IMR-90 (cell line): ENCODE measurements around the gene CYP1A2. TPM values are rescaled to one million over a fixed set of nuclear protein-coding genes. Genes with fewer than 3 reads are reported as not detected.

Experiments used
- ATAC-seq: fragments of 200-7000 bp; cut with Tn5 transposase; 2 replicates; pipeline ENCODE4 v1.9.1; 2020; ENCODE audit warnings: low read depth, mild to moderate bottlenecking, moderate library complexity
- BruUV-seq: library from RNA; stranded (reverse); fragments of 400-500 nt; replicated peaks from 2 replicates; lab custom pipeline; 2021; lab: Mats Ljungman, UMichigan
- CTCF ChIA-PET: fragments of 300-600 bp; formaldehyde crosslinking; extraction: SDS; loops from one replicate; lab custom pipeline; 2021; ENCODE audit warnings: antibody characterized with exemption; lab: Yijun Ruan, JAX
- POLR2A ChIA-PET: fragments of 300-600 bp; sonication (Branson Sonifier 250); formaldehyde crosslinking; loops from one replicate; lab custom pipeline; 2022; ENCODE audit warnings: antibody characterized with exemption; ENCODE audit not compliant: unreplicated experiment; lab: Charles Lee
- DNase-seq: peaks from one replicate; pipeline ENCODE4 v3.0.0; 2013
- H2AFZ ChIP-seq: replicated peaks from 2 replicates; pipeline ENCODE3; 2013; ENCODE audit warnings: low read length, mild to moderate bottlenecking; ENCODE audit not compliant: poor library complexity
- H2AK5ac ChIP-seq: 2 replicates; pipeline ENCODE4 v1.6.1; 2013; ENCODE audit warnings: low read depth, low read length, inconsistent platforms
- H2AK9ac ChIP-seq: replicated peaks from 2 replicates; pipeline ENCODE3; 2013; ENCODE audit warnings: mild to moderate bottlenecking, low read depth, low read length, moderate library complexity; ENCODE audit not compliant: poor library complexity
- H2BK120ac ChIP-seq: 2 replicates; pipeline ENCODE4 v1.6.1; 2013; ENCODE audit warnings: low read depth, low read length, inconsistent platforms
- H2BK15ac ChIP-seq: 3 replicates; pipeline ENCODE4 v1.6.1; 2013; ENCODE audit warnings: low read depth, low read length, inconsistent platforms
- H2BK20ac ChIP-seq: 2 replicates; pipeline ENCODE4 v1.6.1; 2013; ENCODE audit warnings: low read depth, mild to moderate bottlenecking, inconsistent platforms, low read length, moderate library complexity
- H2BK5ac ChIP-seq: 2 replicates; pipeline ENCODE4 v1.6.1; 2013; ENCODE audit warnings: mild to moderate bottlenecking, low read depth, low read length, inconsistent platforms; ENCODE audit not compliant: poor library complexity, severe bottlenecking
- H3K14ac ChIP-seq: replicated peaks from 2 replicates; pipeline ENCODE4 v1.6.1; 2013; ENCODE audit warnings: low read depth, low read length, inconsistent platforms
- H3K18ac ChIP-seq: 2 replicates; pipeline ENCODE4 v1.6.1; 2013; ENCODE audit warnings: low read depth, low read length, control low read depth
- H3K23ac ChIP-seq: 2 replicates; pipeline ENCODE4 v1.6.1; 2013; ENCODE audit warnings: low read depth, low read length, inconsistent platforms
- H3K27ac ChIP-seq: 2 replicates; pipeline ENCODE4 v1.5.1; 2013; ENCODE audit warnings: mild to moderate bottlenecking, control low read depth, low read length; ENCODE audit not compliant: insufficient read depth
- H3K27me3 ChIP-seq: 2 replicates; pipeline ENCODE4 v1.6.1; 2013; ENCODE audit warnings: low read length; ENCODE audit not compliant: control insufficient read depth, insufficient read depth
- H3K36me3 ChIP-seq: 2 replicates; pipeline ENCODE4 v1.6.1; 2013; ENCODE audit warnings: low read length, mixed read lengths; ENCODE audit not compliant: control insufficient read depth, insufficient read depth
- H3K4ac ChIP-seq: 2 replicates; pipeline ENCODE4 v1.6.1; 2013; ENCODE audit warnings: low read depth, low read length, inconsistent platforms
- H3K4me1 ChIP-seq: 2 replicates; pipeline ENCODE4 v1.6.1; 2013; ENCODE audit warnings: low read length, mixed read lengths; ENCODE audit not compliant: control insufficient read depth, insufficient read depth
- H3K4me2 ChIP-seq: 2 replicates; pipeline ENCODE4 v1.6.1; 2013; ENCODE audit warnings: low read depth, mild to moderate bottlenecking, control low read depth, low read length, moderate library complexity
- H3K4me3 ChIP-seq: 2 replicates; pipeline ENCODE4 v1.5.1; 2013; ENCODE audit warnings: low read depth, mild to moderate bottlenecking, control low read depth, low read length, moderate library complexity; ENCODE audit not compliant: insufficient read depth
- H3K56ac ChIP-seq: 2 replicates; pipeline ENCODE4 v1.6.1; 2013; ENCODE audit warnings: low read length, inconsistent platforms; ENCODE audit not compliant: insufficient read depth; ENCODE audit errors: extremely low read depth
- H3K79me1 ChIP-seq, 2 experiments: 2 replicates each; pipeline ENCODE4 v1.6.1; 2013; ENCODE audit warnings: low read length in 2 of 2, inconsistent platforms in 1 of 2, low read depth in 1 of 2
- H3K9ac ChIP-seq: 2 replicates; pipeline ENCODE4 v1.6.1; 2013; ENCODE audit warnings: low read depth, low read length, control low read depth
- H3K9me1 ChIP-seq: 2 replicates; pipeline ENCODE4 v1.6.1; 2013; ENCODE audit warnings: low read length, inconsistent platforms; ENCODE audit not compliant: insufficient read depth
- H3K9me3 ChIP-seq: 2 replicates; pipeline ENCODE4 v1.6.1; 2013; ENCODE audit warnings: low read length; ENCODE audit not compliant: control insufficient read depth, insufficient read depth
- H4K20me1 ChIP-seq: 2 replicates; pipeline ENCODE4 v1.6.1; 2013; ENCODE audit warnings: low read length, inconsistent platforms; ENCODE audit not compliant: insufficient read depth
- H4K5ac ChIP-seq: 2 replicates; pipeline ENCODE4 v1.6.1; 2013; ENCODE audit warnings: mild to moderate bottlenecking, low read depth, low read length, control low read depth
- H4K8ac ChIP-seq, 2 experiments: 2 replicates each; pipeline ENCODE4 v1.6.1; 2013; ENCODE audit warnings: low read depth in 2 of 2, low read length in 2 of 2, control low read depth in 1 of 2, inconsistent platforms in 1 of 2
- H4K91ac ChIP-seq: 2 replicates; pipeline ENCODE4 v1.6.1; 2013; ENCODE audit warnings: low read depth, low read length, inconsistent platforms; ENCODE audit not compliant: insufficient read depth
- BHLHE40 ChIP-seq: fragments of 150-350 bp; IDR thresholded peaks from 2 replicates; pipeline ENCODE4 v1.6.1; 2016; ENCODE audit warnings: mild to moderate bottlenecking, low read depth, low read length
- CEBPB ChIP-seq: IDR thresholded peaks from 2 replicates; pipeline ENCODE4 v1.6.1; 2012; ENCODE audit warnings: low read depth, low read length, improper control_type of control experiment
- CHD1 ChIP-seq: IDR thresholded peaks from 2 replicates; pipeline ENCODE4 v1.6.1; 2012; ENCODE audit warnings: low read depth, low read length, improper control_type of control experiment
- FOS ChIP-seq: fragments of 150-350 bp; IDR thresholded peaks from 2 replicates; pipeline ENCODE4 v1.6.1; 2016; ENCODE audit warnings: low read depth, low read length
- MAZ ChIP-seq: IDR thresholded peaks from 2 replicates; pipeline ENCODE4 v1.6.1; 2012; ENCODE audit warnings: low read depth, mild to moderate bottlenecking, low read length, improper control_type of control experiment, moderate library complexity, borderline replicate concordance
- MXI1 ChIP-seq: IDR thresholded peaks from 2 replicates; pipeline ENCODE4 v1.6.1; 2012; ENCODE audit warnings: low read depth, mild to moderate bottlenecking, low read length, moderate library complexity, borderline replicate concordance
- POLR2A ChIP-seq: IDR thresholded peaks from 2 replicates; pipeline ENCODE4 v1.6.1; 2012; ENCODE audit warnings: mild to moderate bottlenecking, low read depth, low read length
- RAD21 ChIP-seq: IDR thresholded peaks from 2 replicates; pipeline ENCODE4 v1.6.1; 2012; ENCODE audit warnings: low read length, improper control_type of control experiment
- RCOR1 ChIP-seq: IDR thresholded peaks from 2 replicates; pipeline ENCODE4 v1.6.1; 2012; ENCODE audit warnings: mild to moderate bottlenecking, low read length, improper control_type of control experiment; ENCODE audit not compliant: insufficient replicate concordance
- RFX5 ChIP-seq: IDR thresholded peaks from 2 replicates; pipeline ENCODE4 v1.8.0; 2012; ENCODE audit warnings: low read depth, mild to moderate bottlenecking, low read length, moderate library complexity
- WGBS, 2 experiments: methylation state at CpG; one replicate each; pipeline versions ENCODE4 v1.1.5 to v1.1.7; 2013; ENCODE audit warnings: missing lambda C conversion rate in 2 of 2; ENCODE audit not compliant: insufficient read length in 1 of 2; ENCODE audit errors: extremely low coverage in 2 of 2; 5-methylcytosine and 5-hydroxymethylcytosine counted together
- dilution Hi-C: fragments of 300-500 bp; cut with HindIII; formaldehyde crosslinking; loops from one replicate; pipeline ENCODE4 v1.14.3; 2018; ENCODE audit warnings: low sequenced_read_pairs; ENCODE audit not compliant: unreplicated experiment
- in situ Hi-C: fragments of 300-500 bp; cut with MboI; formaldehyde crosslinking; loops from 3 replicates; pipeline ENCODE4 v1.14.3; 2019; ENCODE audit warnings: low sequenced_read_pairs, inconsistent platforms, mixed read lengths
- intact Hi-C: fragments of 100-400 bp; cut with micrococcal nuclease; formaldehyde crosslinking; loops from 2 replicates; pipeline ENCODE4 v1.10.0; 2022
- polyA plus RNA-seq, 3 experiments: library from polyadenylated mRNA; depleted of rRNA; stranded (reverse); fragments of >200 nt; gene quantifications; 2 replicates each; pipeline ENCODE4 v1.2.3, GENCODE V29; 2012; ENCODE audit warnings: low replicate concordance in 1 of 3
- total RNA-seq: library from RNA; depleted of rRNA; stranded (reverse); fragments of >200 nt; gene quantifications from 2 replicates; pipeline ENCODE4 v1.2.3, GENCODE V29; 2012
- TF ChIP-seq, protein P1 (sequence below): fragments of 150-350 bp; IDR thresholded peaks from 2 replicates; pipeline ENCODE4 v1.6.1; 2016; ENCODE audit warnings: low read depth, mild to moderate bottlenecking, low read length, moderate library complexity, borderline replicate concordance
- TF ChIP-seq, protein P2 (sequence below): conservative IDR thresholded peaks from 2 replicates; pipeline ENCODE4 v1.5.1; 2012; ENCODE audit warnings: mild to moderate bottlenecking, low read depth, low read length, improper control_type of control experiment

The CYP1A2 gene
- total and polyA plus RNA-seq, 2 of the 4 experiments (the other 2 are of a cell fraction), result not detected

DNA sequence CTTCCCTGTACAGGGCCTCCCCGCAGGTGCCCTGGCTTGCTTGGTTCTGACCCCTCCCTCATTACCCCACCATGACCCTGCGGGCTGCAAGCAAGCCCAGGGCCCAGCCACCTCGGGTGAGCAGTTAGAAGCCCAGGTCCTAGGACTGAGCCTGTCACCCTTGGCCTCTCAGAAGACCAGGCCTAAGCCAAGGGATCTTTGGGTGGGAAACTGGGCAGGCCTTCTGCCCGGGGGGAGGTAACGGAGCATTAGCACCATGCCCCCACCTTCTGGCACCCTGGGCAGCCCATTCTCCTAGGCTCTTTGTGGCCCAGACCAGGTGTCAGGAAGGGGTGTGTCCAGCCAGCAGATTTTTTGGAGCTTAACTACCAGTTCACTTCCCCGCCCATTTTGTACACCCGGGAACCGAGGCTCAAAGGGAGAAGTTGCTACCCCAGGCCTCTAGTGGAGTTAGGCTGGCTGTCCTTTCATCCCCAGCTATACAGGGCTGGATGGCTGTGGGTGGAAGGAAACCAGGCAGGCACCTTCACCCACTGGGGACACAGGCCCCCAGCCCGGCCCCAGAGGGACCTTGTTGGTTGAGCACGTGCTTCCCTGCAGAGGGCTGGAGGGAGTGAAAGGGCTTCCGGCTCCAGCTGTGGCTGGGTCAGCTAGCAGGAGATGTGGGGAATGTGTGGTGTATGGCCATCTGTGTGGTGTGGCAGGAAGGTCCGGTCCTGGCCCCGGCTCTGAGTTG, 34.6 kb downstream of the CYP1A2 start:
- H3K18ac ChIP-seq, result no peak overlapping the region
- H2AFZ ChIP-seq, result peak overlapping the region; percentile 86
- peak overlapping the region; percentile 57 for H3K27ac ChIP-seq
- peak overlapping the region; percentile 97 for H2AK9ac ChIP-seq
- peaks cover 21% of the 10 kb centered on the region for H3K9me1 ChIP-seq
- intact Hi-C loops, result no loop called here
- CTCF ChIA-PET, result interaction anchor here (0.7 to 1.3 kb wide), 3 partner anchors 10 to 87 kb away, joined by 3 read pairs; no protein-coding TSS in a partner anchor
- peak overlapping the region; percentile 90 for H3K23ac ChIP-seq
- peak overlapping the region; percentile 87 for H3K14ac ChIP-seq
- TF ChIP-seq CEBPB (no peak), CHD1 (no peak), FOS (no peak), RAD21 (no peak), RCOR1 (no peak), MAZ (no peak), RFX5 (no peak), POLR2A (no peak), BHLHE40 (peak; percentile 43; the same call in 1 of the 2 replicates), MXI1 (peak; percentile 83)
- TF ChIP-seq, protein P1, sequence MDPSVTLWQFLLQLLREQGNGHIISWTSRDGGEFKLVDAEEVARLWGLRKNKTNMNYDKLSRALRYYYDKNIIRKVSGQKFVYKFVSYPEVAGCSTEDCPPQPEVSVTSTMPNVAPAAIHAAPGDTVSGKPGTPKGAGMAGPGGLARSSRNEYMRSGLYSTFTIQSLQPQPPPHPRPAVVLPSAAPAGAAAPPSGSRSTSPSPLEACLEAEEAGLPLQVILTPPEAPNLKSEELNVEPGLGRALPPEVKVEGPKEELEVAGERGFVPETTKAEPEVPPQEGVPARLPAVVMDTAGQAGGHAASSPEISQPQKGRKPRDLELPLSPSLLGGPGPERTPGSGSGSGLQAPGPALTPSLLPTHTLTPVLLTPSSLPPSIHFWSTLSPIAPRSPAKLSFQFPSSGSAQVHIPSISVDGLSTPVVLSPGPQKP, result no peak
- TF ChIP-seq, protein P2, sequence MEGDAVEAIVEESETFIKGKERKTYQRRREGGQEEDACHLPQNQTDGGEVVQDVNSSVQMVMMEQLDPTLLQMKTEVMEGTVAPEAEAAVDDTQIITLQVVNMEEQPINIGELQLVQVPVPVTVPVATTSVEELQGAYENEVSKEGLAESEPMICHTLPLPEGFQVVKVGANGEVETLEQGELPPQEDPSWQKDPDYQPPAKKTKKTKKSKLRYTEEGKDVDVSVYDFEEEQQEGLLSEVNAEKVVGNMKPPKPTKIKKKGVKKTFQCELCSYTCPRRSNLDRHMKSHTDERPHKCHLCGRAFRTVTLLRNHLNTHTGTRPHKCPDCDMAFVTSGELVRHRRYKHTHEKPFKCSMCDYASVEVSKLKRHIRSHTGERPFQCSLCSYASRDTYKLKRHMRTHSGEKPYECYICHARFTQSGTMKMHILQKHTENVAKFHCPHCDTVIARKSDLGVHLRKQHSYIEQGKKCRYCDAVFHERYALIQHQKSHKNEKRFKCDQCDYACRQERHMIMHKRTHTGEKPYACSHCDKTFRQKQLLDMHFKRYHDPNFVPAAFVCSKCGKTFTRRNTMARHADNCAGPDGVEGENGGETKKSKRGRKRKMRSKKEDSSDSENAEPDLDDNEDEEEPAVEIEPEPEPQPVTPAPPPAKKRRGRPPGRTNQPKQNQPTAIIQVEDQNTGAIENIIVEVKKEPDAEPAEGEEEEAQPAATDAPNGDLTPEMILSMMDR, result no peak
- peak overlapping the region; percentile 59 for H2BK5ac ChIP-seq
- peak overlapping the region; percentile 41; the same call in 1 of the 2 replicates for H4K91ac ChIP-seq
- BruUV-seq, result no TSS peak
- no peaks in the 10 kb centered on the region for H3K27me3 ChIP-seq
- no peak overlapping the region; the same call in 1 of the 2 replicates for H2BK120ac ChIP-seq
- ATAC-seq, result peak; percentile 36
- peak overlapping the region; percentile 83 for H3K4me2 ChIP-seq
- peaks cover 22% of the 10 kb centered on the region for H3K4me1 ChIP-seq
- H4K20me1 ChIP-seq, result peaks cover 51% of the 10 kb centered on the region
- in situ Hi-C loops, result no loop called here
- WGBS, 2 experiments, result 0% methylated on average over 1 of the region's 13 CpGs; no CpG with 5 or more reads in 1 of the 2 experiments
- peak overlapping the region; percentile 74 for H2AK5ac ChIP-seq
- peak overlapping the region; percentile 30 to 47; a peak in 2 of 4 replicates for H4K8ac ChIP-seq
- H4K5ac ChIP-seq, result no peak overlapping the region
- no peaks in the 10 kb centered on the region for H3K9me3 ChIP-seq
- DNase-seq, result peak; percentile 36
- no peak overlapping the region for H2BK15ac ChIP-seq
- no peak overlapping the region for H2BK20ac ChIP-seq
- peaks cover 2% of the 10 kb centered on the region; the same call in 1 of the 2 replicates for H3K36me3 ChIP-seq
- POLR2A ChIA-PET, result interaction anchor here (0.7 kb wide), 1 partner anchor 111 kb away, joined by 7 read pairs; no protein-coding TSS in a partner anchor
- peak overlapping the region; percentile 92 for H3K4me3 ChIP-seq
- peak overlapping the region; percentile 75 for H3K4ac ChIP-seq
- peak overlapping the region; percentile 68 for H3K9ac ChIP-seq
- H3K79me1 ChIP-seq, result peaks cover 9 to 64% of the 10 kb centered on the region in 2 experiments; a peak in 3 of 4 replicates
- H3K56ac ChIP-seq, result peak overlapping the region; percentile 47; the same call in 1 of the 2 replicates
- dilution Hi-C loops, result no loop called here
